CD8-positive, alpha-beta memory T cell (primary cell): ENCODE results near the gene CDH23. TPM values are rescaled to one million over a fixed set of nuclear protein-coding genes. Genes with fewer than 3 reads are reported as not detected.

ENCODE experiments used
- CTCF ChIA-PET: fragments of 350-600 bp; sonication (Branson Sonifier 250); formaldehyde crosslinking; loops from one replicate; lab custom pipeline; 2021; ENCODE audit warnings: antibody characterized with exemption; lab: Charles Lee
- POLR2A ChIA-PET: fragments of 350-600 bp; sonication (Branson Sonifier 250); formaldehyde crosslinking; loops from one replicate; lab custom pipeline; 2021; ENCODE audit warnings: antibody characterized with exemption; lab: Charles Lee
- DNase-seq, 5 donors: peaks; one replicate each; pipeline versions ENCODE4 v3.0.0 to v3.0.0-alpha.2; 2020 to 2022; ENCODE audit warnings: mixed read lengths in 1 of 5
- H3K27ac ChIP-seq: one replicate; pipeline ENCODE4 v1.7.0; 2013; ENCODE audit warnings: low read depth, mild to moderate bottlenecking, low read length, moderate library complexity
- H3K27me3 ChIP-seq: 2 replicates; pipeline ENCODE4 v1.7.0; 2013; ENCODE audit warnings: low read length, mild to moderate bottlenecking; ENCODE audit not compliant: insufficient read depth, poor library complexity, severe bottlenecking
- H3K36me3 ChIP-seq: 2 replicates; pipeline ENCODE4 v1.7.0; 2013; ENCODE audit warnings: mild to moderate bottlenecking, low read length, moderate library complexity; ENCODE audit not compliant: insufficient read depth
- H3K4me1 ChIP-seq: 2 replicates; pipeline ENCODE4 v1.7.0; 2013; ENCODE audit warnings: mild to moderate bottlenecking, low read length, moderate library complexity; ENCODE audit not compliant: insufficient read depth
- H3K4me3 ChIP-seq: 2 replicates; pipeline ENCODE4 v1.7.0; 2013; ENCODE audit warnings: mild to moderate bottlenecking, low read length
- H3K9me3 ChIP-seq: 2 replicates; pipeline ENCODE4 v1.7.0; 2013; ENCODE audit warnings: mild to moderate bottlenecking, low read length
- H3K27ac Mint-ChIP-seq, 8 donors: one replicate each; pipeline ENCODE4 v1.8.0; 2020 to 2021; ENCODE audit warnings: mixed read lengths in 8 of 8, mild to moderate bottlenecking in 6 of 8, inconsistent platforms in 3 of 8, moderate library complexity in 3 of 8
- H3K27me3 Mint-ChIP-seq, 2 donors: one replicate each; pipeline ENCODE4 v1.8.0; 2020 to 2021; ENCODE audit warnings: mixed read lengths in 2 of 2, mild to moderate bottlenecking in 1 of 2, moderate library complexity in 1 of 2
- H3K36me3 Mint-ChIP-seq, 3 donors: one replicate each; pipeline ENCODE4 v1.8.0; 2020 to 2021; ENCODE audit warnings: mixed read lengths in 3 of 3, inconsistent platforms in 1 of 3, mild to moderate bottlenecking in 1 of 3
- H3K4me1 Mint-ChIP-seq, 3 donors: one replicate each; pipeline ENCODE4 v1.8.0; 2020 to 2021; ENCODE audit warnings: mixed read lengths in 3 of 3, inconsistent platforms in 1 of 3, mild to moderate bottlenecking in 1 of 3
- H3K4me3 Mint-ChIP-seq, 7 donors: one replicate each; pipeline ENCODE4 v1.8.0; 2020 to 2021; ENCODE audit warnings: mixed read lengths in 7 of 7, mild to moderate bottlenecking in 6 of 7, moderate library complexity in 4 of 7, inconsistent platforms in 2 of 7
- H3K9me3 Mint-ChIP-seq, 5 donors: one replicate each; pipeline ENCODE4 v1.8.0; 2020 to 2022; ENCODE audit warnings: mixed read lengths in 5 of 5, mild to moderate bottlenecking in 3 of 5, moderate library complexity in 2 of 5, inconsistent platforms in 1 of 5
- polyA plus RNA-seq: library from polyadenylated mRNA; unstranded; fragments of 300-500 nt; fragmentation: Illumina TruSeq; gene quantifications from one replicate; pipeline ENCODE4 v1.2.3, GENCODE V29; 2021
- total RNA-seq, 2 experiments: library from RNA; stranded (reverse); gene quantifications; one replicate each; pipeline ENCODE4 v1.2.3, GENCODE V29; 2021

Gene CDH23
- total and polyA plus RNA-seq, 3 experiments from 2014 or later, result 0.74 to 2.0 (median 0.78) TPM

DNA sequence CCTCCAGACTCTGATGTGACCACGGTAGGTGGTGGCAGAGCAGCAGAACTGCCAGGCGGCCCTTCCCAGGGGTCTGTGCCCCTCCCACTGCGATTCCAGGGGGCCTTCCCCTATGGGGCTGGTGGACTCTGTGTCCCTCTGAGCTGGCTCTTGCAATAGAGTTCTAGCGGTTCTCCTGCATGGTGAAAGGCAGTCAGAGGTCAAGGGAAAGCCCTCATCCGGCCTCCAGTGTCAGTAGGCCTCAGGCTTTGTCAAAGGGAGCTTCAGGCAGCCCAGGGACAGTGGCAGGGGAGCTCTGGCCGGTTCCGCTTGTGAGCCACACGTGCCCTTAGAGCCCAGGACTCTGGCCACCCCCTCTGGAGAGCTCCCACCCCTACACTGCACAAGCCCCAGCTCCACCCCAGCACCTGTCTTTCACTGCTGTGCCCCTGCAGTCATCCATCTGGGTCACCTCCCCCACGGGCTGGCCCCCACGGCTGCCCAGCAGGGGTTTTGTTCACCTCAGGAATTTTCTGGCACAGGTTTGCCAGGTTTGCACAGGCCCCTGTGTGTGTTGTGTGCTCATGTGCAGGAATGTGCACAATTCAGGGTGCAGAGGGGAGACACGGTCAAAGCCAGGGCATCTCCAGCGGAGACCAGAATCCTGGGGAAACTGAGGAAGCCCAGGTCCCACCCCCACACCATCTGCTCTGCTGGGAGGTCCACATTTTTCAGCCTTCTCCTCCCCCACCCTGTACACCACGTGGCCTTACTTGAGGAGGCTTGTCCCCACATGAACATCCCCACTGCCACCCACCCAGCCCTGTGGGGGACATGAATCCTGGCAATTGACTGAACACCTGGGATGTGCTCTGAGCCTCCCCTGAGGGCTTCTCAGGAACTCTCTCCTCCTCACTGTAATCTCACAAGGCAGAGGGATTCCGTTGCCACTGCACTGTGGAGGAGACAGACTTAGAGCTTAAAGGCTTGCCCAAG lies 299.1 kb downstream of the CDH23 start:
- Histone ChIP-seq H3K9me3 (no peaks in the 10 kb centered on the region), H3K27ac (no peak overlapping the region), H3K4me1 (peaks cover 54% of the 10 kb centered on the region), H3K4me3 (no peak overlapping the region), H3K36me3 (no peaks in the 10 kb centered on the region), H3K27me3 (no peaks in the 10 kb centered on the region)
- peak overlapping the region in 1 of 7 donors; percentile 16 for H3K4me3 Mint-ChIP-seq
- H3K36me3 Mint-ChIP-seq, result no peaks in the 10 kb centered on the region
- peaks cover 44 to 62% (median 52%) of the 10 kb centered on the region in 3 donors for H3K4me1 Mint-ChIP-seq
- ChIA-PET POLR2A (interaction anchor here (0.9 to 1.7 kb wide), 5 partner anchors 15 to 79 kb away, joined by 3 to 6 read pairs (median 3); partner anchors contain the start of gene VSIR), CTCF (interaction anchor here (0.8 to 9.6 kb wide), 23 partner anchors 9 to 297 kb away, joined by 3 to 160 read pairs (median 5); partner anchors contain the start of genes C10orf105 and VSIR)
- no peak for DNase-seq
- H3K27me3 Mint-ChIP-seq, result no peaks in the 10 kb centered on the region
- H3K27ac Mint-ChIP-seq, result peak overlapping the region in 4 of 8 donors; percentile 19 to 83 (median 30)
- H3K9me3 Mint-ChIP-seq, result peaks cover 0 to 3% (median 0%) of the 10 kb centered on the region in 5 donors

DNA sequence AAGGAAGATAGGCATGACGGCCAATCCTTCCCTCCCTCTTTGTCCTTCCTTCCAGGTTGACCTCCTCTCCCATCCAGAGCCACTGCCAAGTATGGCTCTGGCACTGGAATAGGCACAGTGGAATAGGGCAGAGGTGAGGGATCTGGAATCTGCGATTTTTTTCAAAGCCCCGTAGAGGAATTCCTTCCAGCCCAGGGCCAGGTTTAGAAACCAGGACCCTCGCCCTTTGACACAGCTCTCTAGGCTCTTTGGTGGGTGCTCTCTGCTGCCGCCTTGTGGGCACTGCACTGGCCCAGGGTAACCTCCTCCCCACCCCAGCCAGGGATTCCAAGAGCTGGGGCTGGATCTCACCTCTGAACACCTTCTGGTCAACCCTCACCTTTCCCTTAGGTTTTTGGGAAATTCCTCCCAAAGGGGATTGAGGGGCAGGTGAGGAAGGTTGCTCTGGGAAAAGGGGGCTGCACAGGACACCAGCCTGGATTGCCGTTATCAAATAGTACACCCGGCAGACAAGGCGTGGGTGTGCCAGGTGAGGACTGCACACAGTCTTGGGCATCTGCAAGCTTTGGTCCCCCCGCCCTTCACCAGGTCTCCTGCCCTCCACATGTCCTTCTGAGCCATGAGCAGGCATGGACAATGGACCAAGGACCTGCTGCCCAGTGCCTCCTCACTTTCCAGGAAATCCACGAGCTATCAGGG lies 300.1 kb downstream of the CDH23 start:
- Mint-ChIP-seq H3K4me1 (peaks cover 44 to 62% (median 52%) of the 10 kb centered on the region in 3 donors), H3K9me3 (no peaks in the 10 kb centered on the region), H3K36me3 (no peaks in the 10 kb centered on the region), H3K27me3 (no peaks in the 10 kb centered on the region), H3K27ac (peak overlapping the region in 5 of 8 donors; percentile 51 to 88 (median 68)), H3K4me3 (peak overlapping the region in 5 of 7 donors; percentile 11 to 68 (median 28))
- Histone ChIP-seq H3K27ac (no peak overlapping the region), H3K36me3 (no peaks in the 10 kb centered on the region), H3K27me3 (no peaks in the 10 kb centered on the region), H3K9me3 (no peaks in the 10 kb centered on the region), H3K4me3 (no peak overlapping the region), H3K4me1 (peaks cover 54% of the 10 kb centered on the region)
- peak; percentile 35 to 75 (median 55) for DNase-seq
- ChIA-PET POLR2A (interaction anchor here (0.6 to 1.4 kb wide), 3 partner anchors 76 to 88 kb away, joined by 3 to 4 read pairs (median 3); no protein-coding TSS in a partner anchor), CTCF (interaction anchor here (0.7 to 9.6 kb wide), 26 partner anchors 11 to 383 kb away, joined by 3 to 160 read pairs (median 4); partner anchors contain the start of genes C10orf105 and VSIR)

DNA sequence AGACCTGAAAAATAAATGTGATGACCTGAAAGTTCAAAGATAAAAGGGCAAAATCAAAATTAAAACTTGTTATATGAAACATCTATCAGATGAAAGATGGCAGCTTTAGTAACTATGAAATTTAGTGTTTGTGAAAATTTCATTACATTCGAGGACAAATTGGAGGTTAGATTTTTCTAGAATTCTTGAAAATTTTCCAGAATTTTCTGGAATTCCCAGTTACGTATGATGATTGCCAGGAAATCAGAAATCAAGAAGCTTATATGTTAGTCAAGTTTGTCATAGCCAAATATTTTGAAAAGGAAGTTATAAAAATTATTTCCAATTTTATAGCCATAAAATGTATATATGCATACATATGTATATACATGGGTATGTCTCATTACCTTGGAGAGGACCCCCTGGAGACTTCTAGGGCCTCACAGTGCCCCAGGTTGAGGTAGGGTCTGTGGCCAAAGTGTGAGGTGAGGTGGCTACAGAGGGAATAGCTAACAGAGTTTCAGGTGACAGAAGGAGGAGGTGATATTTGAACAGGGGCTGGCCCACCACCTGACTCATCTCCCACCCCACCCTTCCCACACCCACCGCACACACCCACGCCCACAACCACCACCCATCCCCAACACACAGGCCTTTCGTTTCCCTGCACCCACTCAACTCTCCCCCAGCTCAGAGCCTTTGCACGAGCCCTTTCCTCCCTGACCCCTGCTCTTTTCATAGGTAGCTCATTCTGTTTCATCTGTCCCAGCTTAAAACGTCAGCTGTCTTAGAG lies 301.4 kb downstream of the CDH23 start:
- H3K27me3 ChIP-seq, result no peaks in the 10 kb centered on the region
- no peaks in the 10 kb centered on the region for H3K36me3 Mint-ChIP-seq
- DNase-seq, result peak in 4 of 5 donors; percentile 35 to 75 (median 50)
- ChIA-PET CTCF (interaction anchor here (0.9 to 9.6 kb wide), 15 partner anchors 9 to 113 kb away, joined by 3 to 160 read pairs (median 7); partner anchors contain the start of gene VSIR), POLR2A (interaction anchor here (0.7 to 1.3 kb wide), 3 partner anchors 10 to 51 kb away, joined by 3 to 5 read pairs (median 4); no protein-coding TSS in a partner anchor)
- H3K4me1 ChIP-seq, result peaks cover 54% of the 10 kb centered on the region
- H3K27ac ChIP-seq, result no peak overlapping the region
- no peak overlapping the region for H3K4me3 ChIP-seq
- no peaks in the 10 kb centered on the region for H3K36me3 ChIP-seq
- peaks cover 46 to 62% (median 52%) of the 10 kb centered on the region in 3 donors for H3K4me1 Mint-ChIP-seq
- no peaks in the 10 kb centered on the region for H3K9me3 ChIP-seq
- H3K9me3 Mint-ChIP-seq, result no peaks in the 10 kb centered on the region
- no peaks in the 10 kb centered on the region for H3K27me3 Mint-ChIP-seq
- H3K27ac Mint-ChIP-seq, result peak overlapping the region; percentile 64 to 91 (median 88)
- H3K4me3 Mint-ChIP-seq, result peak overlapping the region in 6 of 7 donors; percentile 26 to 63 (median 60)

DNA sequence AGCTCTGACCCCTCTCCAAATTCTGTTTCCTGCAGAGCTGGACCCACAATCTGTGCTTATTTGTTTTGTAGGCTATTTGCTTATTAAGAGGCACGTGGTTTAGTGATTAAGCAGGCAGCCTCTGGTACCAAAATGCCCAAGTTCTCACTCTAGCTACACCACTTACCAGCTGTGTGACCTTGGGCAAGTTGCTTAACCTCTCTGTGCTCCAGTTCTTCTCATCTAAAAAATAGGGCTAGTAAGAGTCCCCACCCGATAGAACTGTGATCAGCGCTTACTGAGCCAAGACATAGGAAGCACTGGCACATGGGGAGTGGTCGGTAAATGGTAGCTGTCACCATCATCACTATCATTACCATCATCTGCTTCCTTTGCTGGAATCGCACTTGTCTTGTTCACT lies 302.0 kb downstream of the CDH23 start:
- peaks cover 42 to 58% (median 48%) of the 10 kb centered on the region in 3 donors for H3K4me1 Mint-ChIP-seq
- H3K27ac Mint-ChIP-seq, result peak overlapping the region; percentile 62 to 91 (median 76)
- CTCF ChIA-PET, result interaction anchor here (1.0 to 9.6 kb wide), 12 partner anchors 11 to 113 kb away, joined by 3 to 160 read pairs (median 12); partner anchors contain the start of gene VSIR

DNA sequence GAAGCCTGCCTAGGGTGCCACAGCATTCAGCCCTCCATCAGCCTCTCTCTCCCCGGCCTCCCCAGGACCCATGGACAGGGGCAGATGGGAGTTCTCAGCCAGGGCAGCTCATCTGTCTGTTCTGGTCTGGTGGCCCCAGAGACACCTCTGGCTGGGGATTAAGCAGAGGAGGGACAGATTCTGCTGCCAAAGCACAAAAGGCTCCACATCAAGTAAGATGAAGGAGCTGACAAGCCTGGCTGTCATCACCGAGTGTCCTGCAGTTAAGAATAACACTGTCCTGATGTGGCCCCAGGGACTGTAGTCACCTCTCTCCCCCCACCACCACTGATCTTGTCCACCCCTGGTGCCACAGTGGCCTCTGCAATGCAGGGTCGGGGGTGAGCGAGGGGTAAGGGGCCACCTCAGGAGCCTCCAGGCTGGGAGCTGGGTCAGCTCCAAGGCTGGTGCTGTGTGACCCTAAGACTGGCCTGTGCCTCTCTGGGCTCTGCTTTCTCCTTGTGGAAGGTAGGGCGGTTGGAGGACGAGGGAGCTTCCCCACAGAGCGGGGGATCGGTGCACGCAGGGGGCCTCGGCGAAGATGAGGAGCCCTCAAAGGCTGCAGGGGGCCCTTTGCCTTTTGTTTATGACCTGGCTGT lies 304.1 kb downstream of the CDH23 start:
- H3K36me3 Mint-ChIP-seq, result no peaks in the 10 kb centered on the region
- H3K4me1 Mint-ChIP-seq, result peaks cover 31 to 38% (median 32%) of the 10 kb centered on the region in 3 donors
- Histone ChIP-seq H3K27me3 (no peaks in the 10 kb centered on the region), H3K27ac (no peak overlapping the region), H3K4me3 (no peak overlapping the region), H3K9me3 (no peaks in the 10 kb centered on the region), H3K4me1 (peaks cover 33% of the 10 kb centered on the region), H3K36me3 (no peaks in the 10 kb centered on the region)
- H3K9me3 Mint-ChIP-seq, result no peaks in the 10 kb centered on the region
- ChIA-PET POLR2A (interaction anchor here (0.6 kb wide), 1 partner anchor 27 kb away, joined by 4 read pairs; no protein-coding TSS in a partner anchor), CTCF (interaction anchor here (1.2 to 9.6 kb wide), 4 partner anchors 11 to 72 kb away, joined by 3 to 90 read pairs (median 4); partner anchors contain the start of gene VSIR)
- DNase-seq, result no peak
- no peak overlapping the region for H3K4me3 Mint-ChIP-seq
- peak overlapping the region in 1 of 8 donors; percentile 47 for H3K27ac Mint-ChIP-seq
- no peaks in the 10 kb centered on the region for H3K27me3 Mint-ChIP-seq

More for the DNA sequence above, 302.0 kb downstream of the CDH23 start:
- Histone ChIP-seq H3K4me1 (peaks cover 51% of the 10 kb centered on the region), H3K27ac (no peak overlapping the region), H3K27me3 (no peaks in the 10 kb centered on the region), H3K4me3 (no peak overlapping the region), H3K36me3 (no peaks in the 10 kb centered on the region), H3K9me3 (no peaks in the 10 kb centered on the region)
- H3K4me3 Mint-ChIP-seq, result peak overlapping the region in 6 of 7 donors; percentile 26 to 63 (median 42)
- H3K36me3 Mint-ChIP-seq, result no peaks in the 10 kb centered on the region
- POLR2A ChIA-PET, result interaction anchor here (1.0 to 1.3 kb wide), 2 partner anchors 9 to 50 kb away, joined by 3 to 5 read pairs; no protein-coding TSS in a partner anchor
- no peak for DNase-seq
- H3K9me3 Mint-ChIP-seq, result no peaks in the 10 kb centered on the region
- no peaks in the 10 kb centered on the region for H3K27me3 Mint-ChIP-seq

DNA sequence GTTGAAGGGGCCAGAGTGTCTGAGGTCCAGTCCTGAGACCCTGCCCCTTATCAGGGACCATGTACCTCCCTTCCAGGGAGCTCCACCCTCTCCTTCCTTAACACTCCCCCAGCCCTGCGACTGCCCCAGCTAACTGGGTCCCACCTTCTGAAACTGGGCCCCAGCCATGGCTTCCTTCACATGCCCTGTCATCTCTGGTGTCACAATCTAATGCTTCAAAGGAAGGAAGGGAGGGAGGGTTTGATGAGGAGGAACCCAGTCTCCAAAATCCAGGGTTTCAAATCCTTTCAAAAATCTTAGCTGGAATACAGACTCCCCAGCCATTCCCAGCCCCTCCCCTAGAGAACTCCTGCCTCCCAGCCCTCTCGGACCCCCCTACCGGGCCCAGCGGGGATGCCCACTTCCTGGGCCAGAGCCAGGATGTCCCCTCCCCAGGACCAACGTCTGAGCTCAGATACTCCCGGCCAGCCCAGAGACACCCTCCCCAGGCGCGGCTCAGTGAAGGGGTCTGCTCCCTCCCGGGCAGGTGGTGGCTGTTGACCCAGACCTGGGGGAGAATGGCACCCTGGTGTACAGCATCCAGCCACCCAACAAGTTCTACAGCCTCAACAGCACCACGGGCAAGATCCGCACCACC lies 304.9 kb downstream of the CDH23 start:
- no peak for DNase-seq
- Histone ChIP-seq H3K27me3 (no peaks in the 10 kb centered on the region), H3K4me1 (peaks cover 28% of the 10 kb centered on the region), H3K27ac (no peak overlapping the region), H3K4me3 (no peak overlapping the region), H3K36me3 (no peaks in the 10 kb centered on the region), H3K9me3 (no peaks in the 10 kb centered on the region)
- Mint-ChIP-seq H3K27ac (peak overlapping the region in 1 of 8 donors; percentile 74), H3K4me1 (peaks cover 29 to 32% (median 31%) of the 10 kb centered on the region in 3 donors), H3K4me3 (no peak overlapping the region), H3K27me3 (no peaks in the 10 kb centered on the region), H3K36me3 (no peaks in the 10 kb centered on the region), H3K9me3 (no peaks in the 10 kb centered on the region)
- ChIA-PET CTCF (interaction anchor here (0.8 to 3.7 kb wide), 5 partner anchors 11 to 72 kb away, joined by 3 to 12 read pairs (median 3); partner anchors contain the start of gene VSIR), POLR2A (interaction anchor here (0.6 kb wide), 1 partner anchor 27 kb away, joined by 4 read pairs; no protein-coding TSS in a partner anchor)
